Ishikawa (cell line): ENCODE measurements around the gene CHERP.

Source experiments
- CREB1 ChIP-seq: IDR thresholded peaks from 2 replicates; pipeline ENCODE4 v1.6.1; 2012; ENCODE audit warnings: low read depth
- RAD21 ChIP-seq: IDR thresholded peaks from 2 replicates; pipeline ENCODE4 v1.6.1; 2012; ENCODE audit warnings: low read depth
- REST ChIP-seq: IDR thresholded peaks from 2 replicates; pipeline ENCODE4 v1.6.1; 2012; ENCODE audit warnings: low read depth, mild to moderate bottlenecking
- TAF1 ChIP-seq: IDR thresholded peaks from 2 replicates; pipeline ENCODE4 v1.6.1; 2012; ENCODE audit warnings: low read depth, mild to moderate bottlenecking

- TF ChIP-seq TAF1: no peak
- no peak for TF ChIP-seq REST
- TF ChIP-seq CREB1: no peak
- no peak for TF ChIP-seq RAD21
Observed at GRCh38 chr19:16571283-16571682, 29.0 kb upstream of the CHERP start.
